Choroid plexus epithelial cell (primary cell): Measurements from ENCODE around the gene GCFC2.
"Not testable (repeated sequence)": the region's sequence is repeated elsewhere in the genome, so short reads cannot be mapped to it uniquely, and the experiment has no call there.

ENCODE experiments used
- DNase-seq: peaks from one replicate; pipeline ENCODE4 v3.0.0-alpha.2; 2010; ENCODE audit warnings: low read depth
- H3K4me3 ChIP-seq: 2 replicates; pipeline ENCODE4 v1.5.1; 2011; ENCODE audit warnings: low read depth, mild to moderate bottlenecking, control low read depth, low read length, moderate library complexity
- CTCF ChIP-seq: conservative IDR thresholded peaks from 2 replicates; pipeline ENCODE4 v1.5.1; 2011; ENCODE audit warnings: low read depth, mild to moderate bottlenecking, control low read depth, inconsistent platforms, low read length, moderate library complexity

Gene GCFC2

GRCh38 chr2:75680402-75680801 lies 30.3 kb downstream of the GCFC2 start:
- TF ChIP-seq CTCF, result no peak

DNA sequence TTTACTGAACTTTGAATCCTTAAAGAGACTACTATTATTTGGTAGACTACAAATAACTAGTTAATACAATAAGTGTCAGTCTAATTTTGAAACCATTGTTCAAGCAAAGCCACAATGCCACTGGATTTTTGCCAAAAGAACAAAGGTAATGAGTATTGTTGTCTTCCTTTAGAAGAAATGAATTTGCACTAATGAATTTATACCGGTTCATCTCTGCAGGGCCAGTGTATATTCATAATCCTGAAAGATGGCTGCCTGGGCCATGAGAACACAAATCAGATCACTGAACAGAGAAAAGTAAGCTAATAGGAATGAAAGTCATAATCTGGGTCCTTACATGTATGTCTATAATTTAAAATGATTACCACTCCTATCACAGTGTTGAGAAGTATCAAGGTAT lies 31.2 kb downstream of the GCFC2 start:
- TF ChIP-seq CTCF, result no peak
- no peak for DNase-seq
- H3K4me3 ChIP-seq, result no peak overlapping the region

More at GRCh38 chr2:75680402-75680801, 30.3 kb downstream of the GCFC2 start:
- no peak overlapping the region for H3K4me3 ChIP-seq
- DNase-seq, result no peak

GRCh38 chr2:75676464-75676863 lies 34.3 kb downstream of the GCFC2 start:
- H3K4me3 ChIP-seq, result no peak overlapping the region
- no peak for TF ChIP-seq CTCF
- DNase-seq, result no peak

DNA sequence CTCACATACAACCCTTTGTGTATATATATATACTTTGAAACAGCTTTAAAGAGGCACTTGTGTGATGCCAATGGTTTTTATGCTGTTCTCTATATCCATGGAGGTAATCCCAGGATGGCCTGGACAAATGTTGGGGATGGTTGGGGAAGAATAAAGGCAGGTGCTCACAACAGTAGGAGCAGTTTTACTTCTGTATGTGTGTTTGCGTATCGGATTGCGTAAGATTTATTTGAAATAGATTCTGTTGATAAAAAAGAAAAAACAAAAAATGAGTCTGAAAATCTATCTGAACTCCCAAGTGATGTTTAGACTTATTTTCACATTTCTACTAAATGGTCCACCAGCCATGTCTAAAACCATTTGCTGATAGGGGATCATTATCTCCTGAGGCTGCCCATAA lies 34.8 kb downstream of the GCFC2 start:
- DNase-seq, result no peak
- H3K4me3 ChIP-seq, result no peak overlapping the region
- no peak for TF ChIP-seq CTCF

DNA sequence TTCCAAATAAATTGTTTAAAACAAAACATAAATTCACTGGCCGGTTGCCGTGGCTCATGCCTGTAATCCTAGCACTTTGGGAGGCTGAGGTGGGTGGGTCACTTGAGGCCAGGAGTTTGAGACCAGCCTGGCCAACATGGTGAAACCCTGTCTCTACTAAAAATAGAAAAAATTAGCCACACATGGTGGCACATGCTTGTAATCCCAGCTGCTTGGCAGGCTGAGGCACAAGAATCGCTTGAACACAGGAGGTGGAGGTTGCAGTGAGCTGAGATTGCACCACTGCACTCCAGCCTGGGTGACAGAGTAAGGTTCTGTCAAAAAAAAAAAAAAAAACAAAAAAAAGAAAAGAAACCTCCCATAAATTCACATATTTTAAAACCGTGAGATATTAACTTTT lies 35.3 kb downstream of the GCFC2 start:
- not testable (repeated sequence) for H3K4me3 ChIP-seq, DNase-seq

GRCh38 chr2:75667884-75668283 lies 42.8 kb downstream of the GCFC2 start:
- no peak for DNase-seq
- no peak for TF ChIP-seq CTCF
- H3K4me3 ChIP-seq, result no peak overlapping the region

- no peak for DNase-seq
- H3K4me3 ChIP-seq, result no peak overlapping the region
- no peak for TF ChIP-seq CTCF
Measured at GRCh38 chr2:75666911-75667310, 43.8 kb downstream of the GCFC2 start.

- TF ChIP-seq CTCF, result no peak
- no peak for DNase-seq
- no peak overlapping the region for H3K4me3 ChIP-seq
Measured at GRCh38 chr2:75657798-75658197, 52.9 kb downstream of the GCFC2 start.
